ENCODE results near the gene GATAD2B. TPM values are rescaled to one million over a fixed set of nuclear protein-coding genes. Genes with fewer than 3 reads are reported as not detected.

GATAD2B gene
- total RNA-seq, 1 experiment from 2014 or later, result 46.9 TPM

DNA sequence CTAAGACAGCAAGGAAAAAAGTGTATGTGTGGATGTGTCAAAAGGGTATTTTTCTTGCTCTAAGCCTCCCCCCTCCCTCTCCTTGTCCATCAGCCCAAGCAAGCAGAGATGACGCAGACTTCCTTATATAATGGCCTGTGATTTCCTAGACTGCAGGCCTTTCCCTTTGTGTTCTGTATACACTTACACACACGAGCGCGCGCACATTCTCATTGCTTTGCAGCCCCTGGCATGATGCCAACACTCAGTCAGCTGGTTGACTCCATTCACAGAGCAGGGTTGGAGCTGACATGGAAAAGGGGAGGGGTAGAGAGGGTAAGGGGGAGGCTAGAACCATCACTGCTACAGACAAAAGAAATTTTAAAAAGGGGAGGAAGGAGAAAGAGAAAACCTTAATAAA, 41.8 kb downstream of the GATAD2B start (continued):
- TF ChIP-seq, protein P1, sequence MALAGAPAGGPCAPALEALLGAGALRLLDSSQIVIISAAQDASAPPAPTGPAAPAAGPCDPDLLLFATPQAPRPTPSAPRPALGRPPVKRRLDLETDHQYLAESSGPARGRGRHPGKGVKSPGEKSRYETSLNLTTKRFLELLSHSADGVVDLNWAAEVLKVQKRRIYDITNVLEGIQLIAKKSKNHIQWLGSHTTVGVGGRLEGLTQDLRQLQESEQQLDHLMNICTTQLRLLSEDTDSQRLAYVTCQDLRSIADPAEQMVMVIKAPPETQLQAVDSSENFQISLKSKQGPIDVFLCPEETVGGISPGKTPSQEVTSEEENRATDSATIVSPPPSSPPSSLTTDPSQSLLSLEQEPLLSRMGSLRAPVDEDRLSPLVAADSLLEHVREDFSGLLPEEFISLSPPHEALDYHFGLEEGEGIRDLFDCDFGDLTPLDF (CRISPR knock-in tag; IDR thresholded peaks at IDR 0.05), result no peak

DNA sequence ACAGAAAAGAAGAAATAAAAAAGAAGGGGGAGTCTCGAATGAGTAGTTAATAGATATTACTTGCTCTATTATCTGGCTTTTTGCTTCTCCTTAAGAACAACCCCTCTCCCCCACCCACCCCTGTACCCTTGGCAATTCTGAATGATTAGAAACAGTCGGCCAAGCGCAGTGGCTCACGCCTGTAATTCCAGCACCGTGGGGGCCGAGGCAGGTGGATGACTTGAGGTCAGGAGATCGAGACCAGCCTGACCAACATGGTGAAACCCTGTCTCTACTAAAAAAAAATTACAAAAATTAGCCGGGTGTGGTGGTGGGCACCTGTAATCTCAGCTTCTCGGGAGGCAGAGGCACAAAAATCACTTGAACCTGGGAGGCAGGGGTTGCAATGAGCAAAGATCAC, 42.7 kb downstream of the GATAD2B start:
- peaks cover 1% of the 10 kb centered on the region; the same call in 1 of the 2 replicates for H3K36me3 Mint-ChIP-seq
- H3K9me3 Mint-ChIP-seq, result no peaks in the 10 kb centered on the region
- POLR2A ChIA-PET, result no interaction called here
- peak overlapping the region; percentile 57; the same call in 1 of the 2 replicates for H3K27ac Mint-ChIP-seq
- no peak for TF ChIP-seq ELF4 (CRISPR knock-in tag; IDR thresholded peaks at IDR 0.05; ENCODE audit: low read depth)
- TF ChIP-seq, protein P2, sequence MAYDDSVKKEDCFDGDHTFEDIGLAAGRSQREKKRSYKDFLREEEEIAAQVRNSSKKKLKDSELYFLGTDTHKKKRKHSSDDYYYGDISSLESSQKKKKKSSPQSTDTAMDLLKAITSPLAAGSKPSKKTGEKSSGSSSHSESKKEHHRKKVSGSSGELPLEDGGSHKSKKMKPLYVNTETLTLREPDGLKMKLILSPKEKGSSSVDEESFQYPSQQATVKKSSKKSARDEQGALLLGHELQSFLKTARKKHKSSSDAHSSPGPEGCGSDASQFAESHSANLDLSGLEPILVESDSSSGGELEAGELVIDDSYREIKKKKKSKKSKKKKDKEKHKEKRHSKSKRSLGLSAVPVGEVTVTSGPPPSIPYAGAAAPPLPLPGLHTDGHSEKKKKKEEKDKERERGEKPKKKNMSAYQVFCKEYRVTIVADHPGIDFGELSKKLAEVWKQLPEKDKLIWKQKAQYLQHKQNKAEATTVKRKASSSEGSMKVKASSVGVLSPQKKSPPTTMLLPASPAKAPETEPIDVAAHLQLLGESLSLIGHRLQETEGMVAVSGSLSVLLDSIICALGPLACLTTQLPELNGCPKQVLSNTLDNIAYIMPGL (CRISPR knock-in tag; IDR thresholded peaks at IDR 0.05), result no peak
- no peak for TF ChIP-seq CBFB (CRISPR knock-in tag; IDR thresholded peaks at IDR 0.05; ENCODE audit: low read depth)
- TF ChIP-seq ZNF317 (CRISPR knock-in tag; IDR thresholded peaks at IDR 0.05; ENCODE audit: borderline replicate concordance, low read depth), result no peak
- TF ChIP-seq ATF1 (CRISPR knock-in tag; IDR thresholded peaks at IDR 0.05), result no peak
- no peak for TF ChIP-seq USF2 (CRISPR knock-in tag; IDR thresholded peaks at IDR 0.05)
- TF ChIP-seq, protein P3, sequence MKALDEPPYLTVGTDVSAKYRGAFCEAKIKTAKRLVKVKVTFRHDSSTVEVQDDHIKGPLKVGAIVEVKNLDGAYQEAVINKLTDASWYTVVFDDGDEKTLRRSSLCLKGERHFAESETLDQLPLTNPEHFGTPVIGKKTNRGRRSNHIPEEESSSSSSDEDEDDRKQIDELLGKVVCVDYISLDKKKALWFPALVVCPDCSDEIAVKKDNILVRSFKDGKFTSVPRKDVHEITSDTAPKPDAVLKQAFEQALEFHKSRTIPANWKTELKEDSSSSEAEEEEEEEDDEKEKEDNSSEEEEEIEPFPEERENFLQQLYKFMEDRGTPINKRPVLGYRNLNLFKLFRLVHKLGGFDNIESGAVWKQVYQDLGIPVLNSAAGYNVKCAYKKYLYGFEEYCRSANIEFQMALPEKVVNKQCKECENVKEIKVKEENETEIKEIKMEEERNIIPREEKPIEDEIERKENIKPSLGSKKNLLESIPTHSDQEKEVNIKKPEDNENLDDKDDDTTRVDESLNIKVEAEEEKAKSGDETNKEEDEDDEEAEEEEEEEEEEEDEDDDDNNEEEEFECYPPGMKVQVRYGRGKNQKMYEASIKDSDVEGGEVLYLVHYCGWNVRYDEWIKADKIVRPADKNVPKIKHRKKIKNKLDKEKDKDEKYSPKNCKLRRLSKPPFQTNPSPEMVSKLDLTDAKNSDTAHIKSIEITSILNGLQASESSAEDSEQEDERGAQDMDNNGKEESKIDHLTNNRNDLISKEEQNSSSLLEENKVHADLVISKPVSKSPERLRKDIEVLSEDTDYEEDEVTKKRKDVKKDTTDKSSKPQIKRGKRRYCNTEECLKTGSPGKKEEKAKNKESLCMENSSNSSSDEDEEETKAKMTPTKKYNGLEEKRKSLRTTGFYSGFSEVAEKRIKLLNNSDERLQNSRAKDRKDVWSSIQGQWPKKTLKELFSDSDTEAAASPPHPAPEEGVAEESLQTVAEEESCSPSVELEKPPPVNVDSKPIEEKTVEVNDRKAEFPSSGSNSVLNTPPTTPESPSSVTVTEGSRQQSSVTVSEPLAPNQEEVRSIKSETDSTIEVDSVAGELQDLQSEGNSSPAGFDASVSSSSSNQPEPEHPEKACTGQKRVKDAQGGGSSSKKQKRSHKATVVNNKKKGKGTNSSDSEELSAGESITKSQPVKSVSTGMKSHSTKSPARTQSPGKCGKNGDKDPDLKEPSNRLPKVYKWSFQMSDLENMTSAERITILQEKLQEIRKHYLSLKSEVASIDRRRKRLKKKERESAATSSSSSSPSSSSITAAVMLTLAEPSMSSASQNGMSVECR (CRISPR knock-in tag; IDR thresholded peaks at IDR 0.05; ENCODE audit: borderline replicate concordance), result no peak
- no peak for TF ChIP-seq NFYB (CRISPR knock-in tag; conservative IDR thresholded peaks at IDR 0.05; ENCODE audit: low read depth)
- no peak for TF ChIP-seq CTCF (IDR thresholded peaks at IDR 0.05)
- TF ChIP-seq, protein P4, sequence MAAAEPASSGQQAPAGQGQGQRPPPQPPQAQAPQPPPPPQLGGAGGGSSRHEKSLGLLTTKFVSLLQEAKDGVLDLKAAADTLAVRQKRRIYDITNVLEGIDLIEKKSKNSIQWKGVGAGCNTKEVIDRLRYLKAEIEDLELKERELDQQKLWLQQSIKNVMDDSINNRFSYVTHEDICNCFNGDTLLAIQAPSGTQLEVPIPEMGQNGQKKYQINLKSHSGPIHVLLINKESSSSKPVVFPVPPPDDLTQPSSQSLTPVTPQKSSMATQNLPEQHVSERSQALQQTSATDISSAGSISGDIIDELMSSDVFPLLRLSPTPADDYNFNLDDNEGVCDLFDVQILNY (CRISPR knock-in tag; IDR thresholded peaks at IDR 0.05), result no peak
- no peak for TF ChIP-seq OVOL2 (CRISPR knock-in tag; IDR thresholded peaks at IDR 0.05; ENCODE audit: borderline replicate concordance)
- TF ChIP-seq ZNF121 (CRISPR knock-in tag; IDR thresholded peaks at IDR 0.05), result no peak
- TF ChIP-seq RELA (CRISPR knock-in tag; IDR thresholded peaks at IDR 0.05; ENCODE audit: borderline replicate concordance), result no peak
- no peak for TF ChIP-seq ZSCAN18 (CRISPR knock-in tag; IDR thresholded peaks at IDR 0.05)
- ATAC-seq (no peak), DNase-seq (ENCODE audit: low spot score) (no peak)
- CTCF ChIA-PET, result no interaction called here
- no peak overlapping the region for H3K4me3 Mint-ChIP-seq
- H3K4me1 Mint-ChIP-seq, result no peaks in the 10 kb centered on the region
- H3K27me3 Mint-ChIP-seq (ENCODE audit: low read depth), result no peaks in the 10 kb centered on the region

Data from WTC11 (cell line).